HCT116 (cell line): ENCODE results near the gene TECPR1.

ENCODE experiments used
- POLR2AphosphoS5 ChIP-seq: IDR thresholded peaks from 2 replicates; pipeline ENCODE4 v1.6.1; 2011; ENCODE audit warnings: mild to moderate bottlenecking, low read depth, low read length, moderate library complexity
- SRF ChIP-seq: IDR thresholded peaks from 2 replicates; pipeline ENCODE4 v1.6.1; 2012; ENCODE audit warnings: low read depth

DNA sequence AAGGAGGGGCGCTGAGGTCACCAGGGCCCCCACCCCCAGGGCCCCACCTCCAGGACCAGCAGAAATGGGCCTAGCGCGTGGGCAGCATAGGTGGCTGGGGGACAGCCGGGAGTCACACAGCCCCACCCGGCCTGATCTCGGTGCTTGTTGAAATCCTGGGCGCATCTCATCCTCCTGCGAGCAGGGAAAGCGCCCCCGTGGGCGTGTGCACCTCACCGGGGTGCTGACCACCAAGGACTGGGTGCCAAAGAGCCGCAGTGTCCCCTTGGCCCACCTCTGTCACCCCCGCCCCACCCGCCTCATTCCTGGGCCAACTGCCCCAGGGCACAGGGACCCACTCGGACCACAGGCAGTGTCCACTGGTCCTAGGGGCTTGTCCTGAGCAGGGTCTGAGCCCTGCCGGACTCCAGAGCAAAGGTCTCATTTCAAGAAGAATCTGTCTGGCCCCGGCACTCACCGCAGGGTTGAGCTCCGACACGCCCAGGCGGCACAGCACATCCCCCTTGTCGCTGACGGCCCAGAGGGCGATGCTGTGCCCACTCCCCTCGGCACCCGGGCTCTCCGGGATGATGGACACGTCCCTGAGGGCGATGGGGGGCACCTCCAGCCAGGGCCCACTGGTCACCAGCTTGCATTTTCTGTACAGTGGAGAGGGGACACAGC lies 29.4 kb downstream of the TECPR1 start:
- TF ChIP-seq SRF (no peak), POLR2AphosphoS5 (no peak)
